Activated T-helper 1 cell treated with anti-CD3 and anti-CD28 coated beads, Interleukin-12 subunit alpha, Interleukin-12 subunit beta, Interleukin-2, Interleukin-4 antibody, amounts not matched to agents 30 ng/mL and 10 ng/mL and 1 ng/mL, durations not matched to agents 14 hours and 24 hours and 36 hours (primary cell): ENCODE results near the gene UBE2D4. TPM values are rescaled to one million over a fixed set of nuclear protein-coding genes. Genes with fewer than 3 reads are reported as not detected.

Experiments used
- DNase-seq: peaks from one replicate; pipeline ENCODE4 v3.0.0; 2021; ENCODE audit warnings: low spot score
- H3K27ac Mint-ChIP-seq: one replicate; pipeline ENCODE4 v1.8.0; 2021; ENCODE audit warnings: mild to moderate bottlenecking, mixed read lengths
- H3K27me3 Mint-ChIP-seq: one replicate; pipeline ENCODE4 v1.8.0; 2022; ENCODE audit warnings: mild to moderate bottlenecking, moderate library complexity, mixed read lengths; ENCODE audit not compliant: insufficient read depth
- H3K36me3 Mint-ChIP-seq: one replicate; pipeline ENCODE4 v1.8.0; 2021; ENCODE audit warnings: low read depth, mixed read lengths
- H3K4me1 Mint-ChIP-seq: one replicate; pipeline ENCODE4 v1.8.0; 2021; ENCODE audit warnings: low read depth, mixed read lengths
- H3K4me3 Mint-ChIP-seq: one replicate; pipeline ENCODE4 v1.8.0; 2021; ENCODE audit warnings: mild to moderate bottlenecking, moderate library complexity, mixed read lengths
- H3K9me3 Mint-ChIP-seq: one replicate; pipeline ENCODE4 v1.8.0; 2021; ENCODE audit warnings: mixed read lengths
- intact Hi-C: fragments of 100-400 bp; cut with micrococcal nuclease; formaldehyde crosslinking; loops from one replicate; pipeline ENCODE4 v1.15.1; 2024
- total RNA-seq: library from RNA; stranded (reverse); gene quantifications from 2 replicates; pipeline ENCODE4 v1.2.3, GENCODE V29; 2022

UBE2D4 gene
- total RNA-seq, 1 donor from 2014 or later: 15.3 TPM

DNA sequence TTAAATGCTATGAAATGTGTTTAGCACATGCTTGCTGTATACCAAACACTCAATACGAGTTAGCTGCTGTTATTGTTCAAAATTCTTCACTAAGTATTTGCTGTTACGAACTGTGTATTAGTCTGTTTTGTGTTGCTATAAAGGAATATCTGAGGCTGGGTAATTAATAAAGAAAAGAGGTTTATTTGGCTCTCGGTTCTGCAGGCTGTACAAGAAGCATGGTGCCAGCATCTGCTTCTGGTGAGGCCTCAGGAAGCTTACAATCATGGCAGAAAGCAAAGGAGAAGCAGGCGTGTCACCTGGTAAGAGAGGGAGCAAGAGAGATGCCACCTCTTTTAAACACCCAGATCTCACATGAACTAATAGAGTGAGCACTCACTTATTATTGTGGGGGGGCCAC, 1.6 kb downstream of the UBE2D4 start:
- Mint-ChIP-seq H3K9me3 (no peaks in the 10 kb centered on the region), H3K4me3 (peak overlapping the region; percentile 95), H3K27ac (peak overlapping the region; percentile 44), H3K27me3 (peaks cover 2% of the 10 kb centered on the region), H3K4me1 (peaks cover 30% of the 10 kb centered on the region), H3K36me3 (peaks cover 9% of the 10 kb centered on the region)
- no peak for DNase-seq
- intact Hi-C loops: loop anchor here (2.0 to 10.0 kb wide), 6 partner anchors 155 to 993 kb away; partner anchors contain the start of genes COA1, MRPL32, POLM and PSMA2

DNA sequence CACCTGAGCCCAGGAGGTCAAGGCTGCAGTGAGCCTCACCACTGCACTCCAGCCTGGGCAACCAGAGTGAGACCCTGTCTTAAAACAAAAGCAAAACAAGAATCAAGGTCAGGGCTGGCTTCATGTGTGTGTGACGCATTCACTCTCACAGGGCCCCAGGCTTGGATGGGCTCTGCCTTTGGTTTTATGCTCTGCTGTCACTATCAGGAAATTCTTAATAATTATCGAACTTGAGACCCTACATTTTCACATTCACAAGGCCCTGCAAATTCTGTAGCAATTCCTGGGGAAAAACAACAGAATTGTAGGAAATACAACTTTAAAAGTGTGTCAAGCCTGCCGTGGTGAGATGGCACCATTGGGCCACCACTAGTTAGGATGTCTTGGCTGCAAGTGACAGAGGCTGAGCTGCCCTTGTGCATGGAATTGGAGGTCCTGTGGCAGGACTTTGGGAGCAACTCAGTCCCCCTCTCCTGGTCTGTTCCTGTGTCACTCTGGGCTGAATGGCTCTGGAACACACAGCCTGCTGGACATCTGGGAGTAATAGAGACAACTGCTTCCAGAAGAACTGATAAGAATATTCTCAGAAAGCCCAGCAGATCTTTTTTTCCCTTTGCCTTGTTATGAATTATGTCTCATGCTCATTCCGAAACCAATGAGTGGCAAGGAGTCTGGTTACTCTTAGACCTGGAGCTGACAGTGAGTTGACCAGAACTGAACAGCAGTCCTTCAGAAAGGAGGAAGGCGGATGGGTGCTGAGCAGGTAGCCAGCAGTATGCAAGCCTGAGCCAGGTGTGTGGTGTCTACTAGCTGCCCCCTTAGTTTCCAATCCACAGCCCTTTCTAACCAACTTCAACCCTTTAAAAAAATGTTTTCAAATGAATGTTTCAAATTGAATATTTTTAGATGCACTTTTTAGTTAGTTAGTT, 3.6 kb downstream of the UBE2D4 start:
- intact Hi-C loops: loop anchor here (5.0 to 10.0 kb wide), 4 partner anchors 205 to 995 kb away; partner anchors contain the start of genes COA1, MRPL32 and PSMA2
- H3K27ac Mint-ChIP-seq: no peak overlapping the region
- H3K4me1 Mint-ChIP-seq: peaks cover 24% of the 10 kb centered on the region
- no peaks in the 10 kb centered on the region for H3K9me3 Mint-ChIP-seq
- DNase-seq: no peak
- peaks cover 6% of the 10 kb centered on the region for H3K36me3 Mint-ChIP-seq
- H3K27me3 Mint-ChIP-seq: peaks cover 2% of the 10 kb centered on the region
- H3K4me3 Mint-ChIP-seq: peak overlapping the region; percentile 3

DNA sequence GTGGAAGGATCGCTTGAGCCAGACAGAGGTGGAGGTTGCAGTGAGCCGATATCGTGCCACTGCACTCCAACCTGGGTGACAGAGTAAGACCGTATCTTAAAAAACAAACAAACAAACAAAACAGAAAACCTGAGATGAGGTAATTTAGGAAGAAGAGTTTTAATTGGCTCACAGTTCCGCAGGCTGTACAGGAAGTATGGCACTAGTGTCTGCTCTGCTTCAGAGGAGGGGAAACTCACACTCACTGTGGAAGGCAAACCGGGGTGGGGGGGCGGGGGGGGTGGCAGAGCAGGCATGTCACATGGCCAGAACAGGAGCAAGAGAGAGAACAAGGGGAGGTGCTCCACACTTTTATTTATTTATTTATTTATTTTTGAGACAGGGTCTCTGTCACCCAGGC, 5.1 kb downstream of the UBE2D4 start:
- Mint-ChIP-seq H3K4me1 (peaks cover 20% of the 10 kb centered on the region), H3K9me3 (no peaks in the 10 kb centered on the region), H3K27ac (peak overlapping the region; percentile 10), H3K4me3 (no peak overlapping the region), H3K27me3 (no peaks in the 10 kb centered on the region), H3K36me3 (peaks cover 4% of the 10 kb centered on the region)
- DNase-seq: no peak
- intact Hi-C loops: no loop called here

DNA sequence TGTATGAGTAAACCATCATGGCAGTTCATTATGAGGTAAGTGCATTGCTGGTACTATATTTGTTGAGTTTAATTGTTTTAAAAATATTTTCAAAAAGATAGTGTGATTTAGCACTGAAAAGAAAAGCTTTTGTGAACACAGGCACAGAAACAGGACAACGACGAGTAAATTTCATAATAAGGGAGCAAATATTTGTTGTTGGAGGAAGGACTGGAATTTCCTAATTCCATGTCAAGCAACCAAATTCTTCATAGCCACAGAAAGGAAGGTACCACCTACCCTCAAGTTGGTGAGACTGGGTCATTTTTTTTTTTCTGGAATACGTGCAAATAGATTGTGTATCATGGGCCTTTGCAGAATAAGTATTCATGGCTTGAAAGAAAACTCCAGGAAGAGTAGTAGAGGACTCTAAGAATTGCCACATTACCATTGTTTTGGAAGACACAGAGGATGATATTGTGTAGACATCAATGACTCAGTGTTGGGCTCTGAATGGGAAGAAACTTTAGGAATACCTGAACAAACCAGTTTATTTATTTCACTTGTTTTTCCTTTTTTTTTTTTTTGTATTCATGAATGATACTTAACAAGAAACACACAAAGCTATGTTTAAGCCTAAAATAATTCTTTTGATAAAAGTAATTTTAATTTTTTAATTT, 7.8 kb downstream of the UBE2D4 start:
- DNase-seq: no peak
- no peak overlapping the region for H3K27ac Mint-ChIP-seq
- no peaks in the 10 kb centered on the region for H3K36me3 Mint-ChIP-seq
- intact Hi-C loops: no loop called here
- H3K9me3 Mint-ChIP-seq: no peaks in the 10 kb centered on the region
- H3K4me3 Mint-ChIP-seq: no peak overlapping the region
- H3K4me1 Mint-ChIP-seq: no peaks in the 10 kb centered on the region
- no peaks in the 10 kb centered on the region for H3K27me3 Mint-ChIP-seq

DNA sequence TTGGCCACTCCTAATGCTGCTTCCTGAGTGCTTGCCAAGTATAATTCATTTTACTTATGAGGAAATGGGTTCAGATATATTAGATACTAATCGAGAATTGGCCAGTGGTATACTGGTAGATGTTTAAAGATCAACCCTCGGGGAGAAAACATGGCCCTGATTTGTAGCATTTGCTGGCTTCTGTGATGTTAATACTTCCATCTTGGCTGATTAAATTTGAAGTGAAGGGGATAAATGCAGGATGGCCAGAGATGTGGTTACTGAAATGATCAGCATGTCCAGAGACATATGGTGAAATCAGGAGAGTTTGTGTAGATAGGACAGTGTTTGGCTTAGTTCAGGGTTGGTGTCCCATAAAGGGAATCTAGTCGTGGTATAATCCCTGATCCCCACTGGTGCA, 11.2 kb downstream of the UBE2D4 start:
- Mint-ChIP-seq H3K4me1 (no peaks in the 10 kb centered on the region), H3K4me3 (no peak overlapping the region), H3K27me3 (no peaks in the 10 kb centered on the region), H3K27ac (no peak overlapping the region), H3K9me3 (no peaks in the 10 kb centered on the region), H3K36me3 (no peaks in the 10 kb centered on the region)
- DNase-seq: no peak
- intact Hi-C loops: no loop called here

DNA sequence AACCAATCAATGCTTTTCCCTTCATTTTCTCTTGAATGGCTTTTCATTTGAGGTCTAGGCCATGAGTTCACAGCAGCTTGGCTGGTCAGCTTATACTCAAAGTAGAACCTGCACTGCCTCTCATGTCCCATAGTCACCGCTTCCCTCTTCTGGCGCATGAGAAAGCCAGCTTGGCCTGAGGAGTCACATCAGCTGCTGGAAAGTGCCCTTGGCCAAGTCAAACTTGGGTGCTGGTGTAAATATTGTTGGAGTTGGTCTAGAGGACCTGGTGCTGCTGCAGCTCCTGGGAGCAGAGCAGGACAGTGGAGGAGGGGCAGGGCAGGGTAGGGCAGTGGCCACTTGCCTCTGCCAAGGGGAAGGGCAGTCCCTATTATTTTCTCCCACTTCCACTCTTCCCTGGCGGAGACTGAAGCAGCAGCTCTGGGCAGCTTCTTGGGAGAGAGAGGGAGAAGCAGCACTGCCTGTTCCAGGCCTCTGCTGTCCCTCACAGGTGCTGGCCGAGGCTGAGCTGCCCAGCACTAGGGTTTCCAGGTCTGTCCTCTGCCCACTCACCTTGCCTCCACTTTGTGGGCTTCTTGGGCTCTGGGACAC, 12.8 kb downstream of the UBE2D4 start:
- intact Hi-C loops: no loop called here
- H3K27ac Mint-ChIP-seq: no peak overlapping the region
- DNase-seq: no peak
- no peaks in the 10 kb centered on the region for H3K36me3 Mint-ChIP-seq
- no peaks in the 10 kb centered on the region for H3K9me3 Mint-ChIP-seq
- H3K4me1 Mint-ChIP-seq: no peaks in the 10 kb centered on the region
- H3K27me3 Mint-ChIP-seq: no peaks in the 10 kb centered on the region
- no peak overlapping the region for H3K4me3 Mint-ChIP-seq

DNA sequence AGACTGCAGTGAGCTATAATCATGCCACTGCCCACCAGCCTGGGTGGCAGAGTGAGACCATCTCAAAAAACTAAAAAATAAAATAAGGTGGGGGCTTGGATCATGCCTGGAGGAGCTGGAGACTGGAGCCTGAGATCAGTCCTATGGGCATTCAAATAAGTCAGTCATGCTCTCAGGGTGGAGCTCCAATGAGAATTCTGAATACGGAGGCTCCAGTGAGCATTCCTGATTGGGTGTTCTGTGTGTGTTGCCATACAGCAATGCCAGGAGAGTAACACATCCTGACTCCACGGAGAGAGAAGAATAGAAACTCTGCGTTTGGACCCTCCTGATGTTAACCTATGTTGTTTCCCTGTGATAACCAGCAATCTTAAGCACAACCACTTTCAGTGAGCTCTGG, 16.0 kb downstream of the UBE2D4 start:
- Mint-ChIP-seq H3K27me3 (no peaks in the 10 kb centered on the region), H3K4me3 (no peak overlapping the region), H3K36me3 (no peaks in the 10 kb centered on the region), H3K4me1 (no peaks in the 10 kb centered on the region), H3K9me3 (no peaks in the 10 kb centered on the region), H3K27ac (no peak overlapping the region)
- no peak for DNase-seq
- intact Hi-C loops: no loop called here

DNA sequence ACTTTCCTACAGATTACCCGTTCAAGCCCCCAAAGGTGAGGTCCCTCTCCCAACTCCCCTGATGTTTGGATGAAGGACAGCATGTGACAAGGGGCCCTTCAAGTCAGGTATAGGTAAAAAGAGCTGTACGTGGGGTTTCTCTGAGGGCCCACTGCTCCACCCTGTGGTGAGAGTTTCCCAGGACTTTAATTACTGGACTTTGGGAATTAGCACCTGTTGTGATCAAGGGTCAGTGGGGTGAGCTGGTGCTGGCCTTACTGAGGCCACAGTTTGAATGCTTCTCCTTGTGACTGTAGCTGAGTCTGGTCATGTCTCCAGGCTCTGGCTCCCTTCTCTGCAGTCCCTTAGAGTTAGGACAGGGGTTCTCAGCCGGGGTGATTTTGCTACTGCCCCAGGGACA, 16.8 kb downstream of the UBE2D4 start:
- Mint-ChIP-seq H3K4me3 (no peak overlapping the region), H3K27me3 (no peaks in the 10 kb centered on the region), H3K27ac (no peak overlapping the region), H3K4me1 (no peaks in the 10 kb centered on the region), H3K9me3 (no peaks in the 10 kb centered on the region), H3K36me3 (peaks cover 3% of the 10 kb centered on the region)
- DNase-seq: no peak
- intact Hi-C loops: no loop called here

DNA sequence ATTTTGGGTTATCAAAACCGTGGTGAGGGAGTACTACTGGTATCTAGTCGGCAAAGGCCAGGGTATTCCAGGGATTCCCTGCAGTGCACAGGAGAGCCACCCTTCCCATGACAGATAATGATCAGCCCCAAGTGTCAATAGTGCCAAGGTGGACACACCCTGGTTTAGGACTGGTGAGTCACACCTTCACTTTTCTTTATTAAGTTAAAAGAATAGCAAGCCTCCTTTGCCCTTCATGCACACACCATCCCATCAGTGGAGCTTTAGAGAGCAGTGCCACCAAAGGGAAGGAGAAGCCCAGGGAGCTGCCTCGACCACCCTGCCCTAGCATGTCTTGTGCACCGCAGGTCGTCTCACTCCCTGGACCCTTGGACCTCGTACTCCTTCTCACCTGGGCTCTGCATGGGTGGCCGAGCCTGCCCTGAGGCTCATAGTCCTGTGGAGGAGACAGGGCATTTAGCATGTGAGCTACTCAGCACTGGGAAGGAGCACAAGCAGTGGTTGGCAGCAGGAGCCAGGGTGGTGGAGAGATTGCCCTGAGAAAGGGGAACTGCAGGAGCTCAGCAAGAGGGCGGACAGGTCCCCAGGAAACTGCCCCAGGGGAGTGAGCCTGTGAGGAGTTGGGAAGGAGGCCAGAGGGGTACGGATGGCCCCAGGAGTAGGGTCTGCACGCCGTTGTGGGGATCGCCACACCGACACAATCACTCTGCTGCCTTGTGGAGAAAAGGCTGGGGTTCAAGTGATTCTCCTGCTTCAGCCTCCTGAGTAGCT, 17.4 kb downstream of the UBE2D4 start:
- no peaks in the 10 kb centered on the region for H3K27me3 Mint-ChIP-seq
- no peak overlapping the region for H3K4me3 Mint-ChIP-seq
- intact Hi-C loops: no loop called here
- DNase-seq: no peak
- H3K36me3 Mint-ChIP-seq: peaks cover 3% of the 10 kb centered on the region
- H3K9me3 Mint-ChIP-seq: no peaks in the 10 kb centered on the region
- H3K4me1 Mint-ChIP-seq: no peaks in the 10 kb centered on the region
- H3K27ac Mint-ChIP-seq: no peak overlapping the region

DNA sequence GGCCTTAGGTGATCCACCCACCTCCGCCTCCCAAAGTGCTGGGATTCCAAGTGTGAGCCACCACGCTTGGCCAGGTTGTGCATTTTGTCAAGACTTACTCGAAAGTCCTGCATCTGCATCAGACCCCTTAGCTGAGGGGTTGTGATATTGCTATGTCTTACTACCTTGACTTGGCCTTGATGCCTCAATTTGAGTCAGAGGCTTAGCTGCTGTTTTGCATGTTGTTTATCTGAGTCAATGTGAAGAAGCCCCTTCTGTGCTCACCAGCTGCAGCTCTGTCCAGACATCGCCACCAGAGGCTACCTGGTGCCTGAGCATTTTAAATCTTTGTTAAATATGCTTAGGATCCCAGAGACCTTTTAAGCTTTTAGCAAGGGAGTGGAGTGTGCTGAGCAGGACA, 18.1 kb downstream of the UBE2D4 start:
- H3K4me1 Mint-ChIP-seq: no peaks in the 10 kb centered on the region
- H3K36me3 Mint-ChIP-seq: peaks cover 3% of the 10 kb centered on the region
- H3K27ac Mint-ChIP-seq: no peak overlapping the region
- H3K9me3 Mint-ChIP-seq: no peaks in the 10 kb centered on the region
- H3K4me3 Mint-ChIP-seq: no peak overlapping the region
- no peak for DNase-seq
- intact Hi-C loops: no loop called here
- H3K27me3 Mint-ChIP-seq: no peaks in the 10 kb centered on the region

DNA sequence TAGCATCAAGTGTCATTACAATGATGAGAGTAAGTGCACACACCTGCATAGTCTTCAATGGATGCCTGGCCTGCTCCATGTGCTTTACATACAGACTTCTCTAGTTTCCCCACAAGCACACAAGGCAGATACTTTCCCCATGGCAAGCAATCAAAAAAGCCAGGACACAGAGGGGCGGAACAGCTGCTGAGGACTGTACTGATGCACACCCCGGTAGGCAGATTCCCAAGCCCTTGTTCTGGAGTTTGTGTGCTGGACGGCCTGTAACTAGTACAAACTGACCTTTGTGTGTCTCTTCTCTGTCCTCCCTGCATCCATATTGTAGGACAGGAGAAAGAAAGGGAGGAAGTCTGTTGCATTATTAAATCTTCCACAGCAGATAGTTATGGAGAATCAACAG, 25.8 kb downstream of the UBE2D4 start:
- Mint-ChIP-seq H3K36me3 (peaks cover 9% of the 10 kb centered on the region), H3K4me1 (peaks cover 5% of the 10 kb centered on the region), H3K4me3 (no peak overlapping the region), H3K9me3 (no peaks in the 10 kb centered on the region), H3K27ac (no peak overlapping the region), H3K27me3 (no peaks in the 10 kb centered on the region)
- intact Hi-C loops: no loop called here
- DNase-seq: no peak

DNA sequence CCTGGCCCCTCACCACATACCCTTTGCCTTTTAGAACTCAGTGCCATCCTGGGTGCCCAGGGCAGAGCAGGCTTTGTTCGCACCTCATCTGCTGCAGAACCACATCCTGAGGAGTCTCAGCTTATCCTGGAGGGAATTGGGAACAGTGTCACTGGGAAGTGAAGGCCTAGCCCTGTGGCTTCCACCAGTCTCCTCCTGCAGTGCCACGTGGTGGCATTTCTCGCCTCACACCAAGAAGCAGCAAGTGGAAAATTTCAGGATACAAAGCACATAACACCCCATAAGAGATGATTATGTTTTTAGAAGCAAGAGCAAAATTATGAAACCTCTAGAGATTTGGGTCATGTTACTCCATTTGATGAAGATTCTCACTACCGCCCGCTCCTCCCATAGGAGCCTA, 26.8 kb downstream of the UBE2D4 start:
- no peak overlapping the region for H3K27ac Mint-ChIP-seq
- no peaks in the 10 kb centered on the region for H3K9me3 Mint-ChIP-seq
- no peaks in the 10 kb centered on the region for H3K27me3 Mint-ChIP-seq
- no peak for DNase-seq
- no peak overlapping the region for H3K4me3 Mint-ChIP-seq
- H3K36me3 Mint-ChIP-seq: peaks cover 8% of the 10 kb centered on the region
- intact Hi-C loops: no loop called here
- H3K4me1 Mint-ChIP-seq: peaks cover 5% of the 10 kb centered on the region
